HG03354 (cell line): ENCODE measurements around the gene TMEM186.
A peak's percentile ranks its signal among the peaks of the same experiment; 100 is the strongest.
"Not testable (repeated sequence)": the region's sequence is repeated elsewhere in the genome, so short reads cannot be mapped to it uniquely, and the experiment has no call there.

Source experiments
- ATAC-seq: cut with Tn5 transposase; IDR thresholded peaks from one replicate; pipeline ENCODE4 v1.9.1; 2021; ENCODE audit warnings: mild to moderate bottlenecking; ENCODE audit not compliant: unreplicated experiment, poor library complexity, severe bottlenecking

Gene TMEM186, protein sequence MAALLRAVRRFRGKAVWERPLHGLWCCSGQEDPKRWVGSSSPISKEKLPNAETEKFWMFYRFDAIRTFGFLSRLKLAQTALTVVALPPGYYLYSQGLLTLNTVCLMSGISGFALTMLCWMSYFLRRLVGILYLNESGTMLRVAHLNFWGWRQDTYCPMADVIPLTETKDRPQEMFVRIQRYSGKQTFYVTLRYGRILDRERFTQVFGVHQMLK

GRCh38 chr16:8797364-8798173 is at the start of gene TMEM186, which contains the start of gene PMM2:
TSS of gene TMEM186 (minus strand) at chr16:8797639. CDS start at chr16:8797614, 25 bp downstream.
TSS of gene PMM2 (plus strand) at chr16:8797839. CDS start at chr16:8797883, 44 bp downstream.
- ATAC-seq: peak; percentile 95

GRCh38 chr16:8847145-8847544 is 49.7 kb upstream of the TMEM186 start:
- ATAC-seq: no peak

DNA sequence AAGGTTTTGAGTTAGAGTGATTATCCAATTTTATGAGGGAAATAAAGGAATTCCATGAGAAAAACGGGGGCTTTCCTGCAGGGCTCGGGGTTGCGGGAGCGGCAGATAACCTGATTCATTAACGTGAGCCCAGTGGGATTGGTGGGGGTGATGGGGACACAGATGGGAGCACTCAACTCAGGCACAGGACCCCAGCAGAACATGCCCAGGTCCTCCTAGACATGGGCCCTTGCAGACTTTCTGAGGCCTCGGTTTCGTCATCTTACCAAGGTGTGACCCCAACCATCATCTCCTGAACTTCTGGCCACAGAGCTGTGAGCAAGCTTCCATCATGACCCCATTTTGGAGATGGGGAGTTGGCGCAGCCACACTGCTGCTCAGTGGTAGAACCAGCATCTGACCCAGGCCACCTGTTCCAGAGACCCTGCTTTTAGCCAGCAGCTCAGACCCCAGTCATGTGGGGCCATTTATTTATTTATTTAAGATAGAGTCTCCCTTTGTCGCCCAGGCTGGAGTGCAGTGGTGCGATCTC is 49.0 kb upstream of the TMEM186 start:
- no peak for ATAC-seq

GRCh38 chr16:8845699-8846298 is 48.4 kb upstream of the TMEM186 start:
- ATAC-seq: no peak

- ATAC-seq: not testable (repeated sequence)
Observed at GRCh38 chr16:8843296-8843695, 45.9 kb upstream of the TMEM186 start.

DNA sequence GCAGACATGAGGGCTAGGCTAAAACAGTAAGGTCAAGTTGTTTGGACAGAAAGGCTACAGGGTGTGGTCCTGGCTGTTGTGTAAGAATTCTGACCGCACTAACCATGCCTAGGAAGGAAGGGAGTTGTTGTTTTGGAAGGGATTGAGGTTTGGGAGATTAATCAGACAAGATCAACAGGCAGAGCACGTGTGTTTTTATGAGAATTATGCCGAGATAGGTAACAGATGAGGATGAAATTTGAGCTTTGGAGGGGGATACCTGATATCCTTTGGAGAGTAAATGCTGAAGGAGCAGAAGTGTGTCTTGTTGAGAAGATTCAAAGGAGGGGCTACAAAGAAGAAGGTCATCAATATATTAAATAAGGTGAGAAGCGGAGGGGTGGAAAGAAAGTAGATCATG is 44.6 kb upstream of the TMEM186 start:
- not testable (repeated sequence) for ATAC-seq

- not testable (repeated sequence) for ATAC-seq
Observed at GRCh38 chr16:8837594-8837993, 40.2 kb upstream of the TMEM186 start.

- ATAC-seq: not testable (repeated sequence)
Observed at GRCh38 chr16:8836797-8837196, 39.4 kb upstream of the TMEM186 start.

- no peak for ATAC-seq
Observed at GRCh38 chr16:8832717-8833105, 35.3 kb upstream of the TMEM186 start.

DNA sequence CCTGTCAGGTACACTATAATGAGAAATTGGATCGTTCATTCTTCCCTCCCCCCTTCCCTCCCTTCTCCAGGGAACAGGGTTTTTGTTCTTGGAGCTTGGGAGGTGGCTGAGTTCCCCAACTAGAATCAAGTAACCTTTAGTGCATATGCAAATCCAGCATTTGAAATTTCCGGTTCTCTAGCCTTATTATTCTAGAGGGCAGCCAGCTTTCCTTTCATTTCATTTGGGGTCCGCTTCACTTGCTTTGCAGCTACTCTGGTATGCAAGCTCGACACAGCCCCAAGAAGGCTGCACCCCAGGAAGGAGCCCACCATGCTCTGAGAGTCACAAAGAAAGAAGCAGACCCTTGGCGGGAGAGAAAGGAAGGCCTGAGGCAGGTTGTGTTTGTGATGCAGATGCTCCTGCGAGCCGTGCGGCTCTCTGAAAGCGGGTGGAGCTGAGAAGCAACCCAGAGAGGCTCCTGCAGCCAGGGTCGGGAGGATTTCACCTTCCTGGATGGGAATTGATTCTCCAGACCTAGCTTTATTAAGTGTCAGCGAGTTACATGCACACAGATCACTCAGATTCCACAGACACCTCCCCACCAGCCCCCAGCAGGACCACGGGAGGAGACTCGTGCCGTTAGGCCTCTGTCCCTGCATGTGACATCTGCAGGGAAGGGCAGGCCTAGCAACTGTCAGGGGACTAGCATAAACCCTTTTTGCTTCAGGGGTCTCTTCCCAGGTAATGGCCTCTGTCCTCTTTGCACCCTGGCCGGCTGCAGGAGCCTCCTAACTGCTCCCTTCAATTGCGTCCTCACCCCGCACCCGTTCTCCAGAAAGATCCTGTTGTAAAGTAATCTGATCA is 34.7 kb upstream of the TMEM186 start:
- no peak for ATAC-seq

- no peak for ATAC-seq
Observed at GRCh38 chr16:8831450-8831849, 34.0 kb upstream of the TMEM186 start.

- ATAC-seq: no peak
Observed at GRCh38 chr16:8828541-8829165, 31.2 kb upstream of the TMEM186 start.

GRCh38 chr16:8826278-8826879 is 28.9 kb upstream of the TMEM186 start:
- no peak for ATAC-seq

DNA sequence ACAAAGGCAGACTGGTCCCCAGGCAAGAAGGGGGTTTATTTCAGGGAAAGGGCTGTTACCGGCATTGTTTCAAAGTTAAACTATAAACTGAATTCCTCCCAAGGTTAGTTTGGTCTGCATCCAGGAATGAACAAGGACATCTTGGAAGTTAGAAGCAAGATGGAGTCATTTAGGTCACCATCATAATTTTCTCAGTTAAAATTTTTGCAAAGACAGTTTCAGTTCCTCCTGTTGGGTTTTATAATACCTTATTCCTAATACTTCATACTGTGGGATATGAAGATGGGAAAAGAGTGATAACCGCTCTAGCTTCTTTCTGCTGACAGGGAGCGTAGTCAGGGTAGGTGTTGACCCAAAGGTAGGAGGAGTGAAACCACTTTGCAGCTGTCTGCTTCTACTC is 25.0 kb upstream of the TMEM186 start:
- no peak for ATAC-seq

- ATAC-seq: no peak
Observed at GRCh38 chr16:8819411-8820034, 22.1 kb upstream of the TMEM186 start.

DNA sequence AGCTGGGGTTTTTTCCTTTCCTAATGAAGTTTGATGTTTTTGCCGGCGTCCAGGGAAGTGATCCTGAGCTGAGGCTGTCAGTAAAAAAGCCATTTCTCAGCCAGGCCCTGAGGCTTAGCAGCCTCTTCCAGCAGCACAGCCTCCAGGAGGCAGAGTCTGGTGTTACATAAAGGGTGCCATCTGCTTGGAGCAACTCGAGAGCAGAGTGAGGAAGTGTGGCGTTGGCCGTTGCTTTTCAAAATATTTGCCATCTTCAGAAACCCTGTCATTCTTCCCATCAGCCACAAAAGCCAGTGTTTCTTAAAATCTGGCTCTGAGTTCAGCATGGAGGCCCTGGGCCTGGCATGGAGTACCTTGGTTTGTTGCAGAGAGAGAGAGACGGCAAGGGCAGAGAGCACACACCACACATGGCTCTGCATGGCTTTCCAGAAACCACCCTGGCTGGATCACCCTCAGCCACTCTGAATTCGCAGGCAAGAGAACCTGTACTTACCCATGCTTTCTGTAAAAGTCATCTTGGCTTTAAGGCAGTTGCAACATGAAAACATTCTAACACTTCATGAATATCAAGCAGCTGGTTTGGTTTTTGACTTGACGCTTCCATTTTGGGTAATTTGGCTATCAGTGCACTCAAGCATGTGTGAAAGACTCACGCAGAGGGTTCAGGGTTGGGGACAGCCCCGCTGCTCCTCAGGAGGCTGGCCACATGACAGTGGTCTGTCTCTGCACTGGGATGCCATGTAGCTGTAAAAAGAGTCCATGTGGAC is 21.2 kb upstream of the TMEM186 start:
- peak; percentile 69 for ATAC-seq

GRCh38 chr16:8816967-8817655 is 19.7 kb upstream of the TMEM186 start:
- no peak for ATAC-seq
